ENCODE measurements around the gene FAAH.
A peak's percentile ranks its signal among the peaks of the same experiment; 100 is the strongest.

The FAAH gene

GRCh38 chr1:46396441-46397398 lies 2.6 kb downstream of the FAAH start:
- no peaks in the 10 kb centered on the region for H3K36me3 ChIP-seq (replicated peaks)
- no peak overlapping the region for H3K4me3 ChIP-seq (ENCODE audit: low read depth, low read length)
- H3K27ac ChIP-seq, result no peak overlapping the region
- no peak for DNase-seq
- TF ChIP-seq CTCF (IDR thresholded peaks at IDR 0.05; ENCODE audit: low read depth, low read length, missing control alignments), result no peak
- peaks cover 24% of the 10 kb centered on the region for H3K27me3 ChIP-seq (replicated peaks)
- in situ Hi-C loops (cut with HindIII; ENCODE audit: low pct_ligation_motif_present, low sequenced_read_pairs), result no loop called here

GRCh38 chr1:46399307-46399706 lies 5.2 kb downstream of the FAAH start:
- H3K4me3 ChIP-seq (ENCODE audit: low read depth, low read length), result no peak overlapping the region
- peaks cover 22% of the 10 kb centered on the region for H3K27me3 ChIP-seq (replicated peaks)
- no peak for DNase-seq
- no peak overlapping the region for H3K27ac ChIP-seq
- no peaks in the 10 kb centered on the region for H3K36me3 ChIP-seq (replicated peaks)
- in situ Hi-C loops (cut with HindIII; ENCODE audit: low pct_ligation_motif_present, low sequenced_read_pairs), result no loop called here
- no peak for TF ChIP-seq CTCF (IDR thresholded peaks at IDR 0.05; ENCODE audit: low read depth, low read length, missing control alignments)

GRCh38 chr1:46400421-46400820 lies 6.3 kb downstream of the FAAH start:
- Histone ChIP-seq H3K27me3 (replicated peaks) (peaks cover 12% of the 10 kb centered on the region), H3K4me3 (ENCODE audit: low read depth, low read length) (no peak overlapping the region), H3K27ac (no peak overlapping the region), H3K36me3 (replicated peaks) (no peaks in the 10 kb centered on the region)
- no peak for DNase-seq
- in situ Hi-C loops (cut with HindIII; ENCODE audit: low pct_ligation_motif_present, low sequenced_read_pairs), result no loop called here
- no peak for TF ChIP-seq CTCF (IDR thresholded peaks at IDR 0.05; ENCODE audit: low read depth, low read length, missing control alignments)

- in situ Hi-C loops (cut with HindIII; ENCODE audit: low pct_ligation_motif_present, low sequenced_read_pairs), result no loop called here
- no peaks in the 10 kb centered on the region for H3K36me3 ChIP-seq (replicated peaks)
- no peak overlapping the region for H3K4me3 ChIP-seq (ENCODE audit: low read depth, low read length)
- H3K27ac ChIP-seq, result no peak overlapping the region
- peaks cover 9% of the 10 kb centered on the region for H3K27me3 ChIP-seq (replicated peaks)
- no peak for DNase-seq
- no peak for TF ChIP-seq CTCF (IDR thresholded peaks at IDR 0.05; ENCODE audit: low read depth, low read length, missing control alignments)
Observed at GRCh38 chr1:46401154-46401913, 7.2 kb downstream of the FAAH start.

GRCh38 chr1:46401964-46402626 lies 8.0 kb downstream of the FAAH start:
- Histone ChIP-seq H3K27ac (no peak overlapping the region), H3K36me3 (replicated peaks) (no peaks in the 10 kb centered on the region), H3K27me3 (replicated peaks) (peaks cover 7% of the 10 kb centered on the region), H3K4me3 (ENCODE audit: low read depth, low read length) (no peak overlapping the region)
- DNase-seq, result peak; percentile 84
- in situ Hi-C loops (cut with HindIII; ENCODE audit: low pct_ligation_motif_present, low sequenced_read_pairs), result no loop called here
- no peak for TF ChIP-seq CTCF (IDR thresholded peaks at IDR 0.05; ENCODE audit: low read depth, low read length, missing control alignments)
